Fibroblast of skin of left biceps (primary cell): ENCODE data around the gene SETD5.

Source experiments
- DNase-seq, 2 experiments: peaks; one replicate each; pipeline ENCODE4 v3.0.0-alpha.2; 2013; ENCODE audit warnings: low read depth in 2 of 2

The SETD5 gene

GRCh38 chr3:9408546-9408945, 11.1 kb downstream of the SETD5 start:
- no peak for DNase-seq

GRCh38 chr3:9409981-9410854, 12.8 kb downstream of the SETD5 start:
- DNase-seq, result no peak

GRCh38 chr3:9411302-9411701, 13.9 kb downstream of the SETD5 start:
- DNase-seq, result no peak

- DNase-seq, result no peak
Observed at GRCh38 chr3:9412293-9412692, 14.9 kb downstream of the SETD5 start.

- DNase-seq, result no peak
Observed at GRCh38 chr3:9414826-9415225, 17.4 kb downstream of the SETD5 start.

- DNase-seq, result no peak
Observed at GRCh38 chr3:9415485-9416138, 18.2 kb downstream of the SETD5 start.

- no peak for DNase-seq
Observed at GRCh38 chr3:9416139-9416780, 18.8 kb downstream of the SETD5 start.

GRCh38 chr3:9420850-9421549, 23.6 kb downstream of the SETD5 start:
- DNase-seq, result no peak

GRCh38 chr3:9422712-9423424, 25.5 kb downstream of the SETD5 start:
- DNase-seq, result peak; percentile 97

GRCh38 chr3:9428411-9428810, 31.0 kb downstream of the SETD5 start:
- no peak for DNase-seq

- DNase-seq, result no peak
Observed at GRCh38 chr3:9430733-9431132, 33.3 kb downstream of the SETD5 start.

- DNase-seq, result no peak
Observed at GRCh38 chr3:9433627-9434521, 36.5 kb downstream of the SETD5 start.

- DNase-seq, result no peak
Observed at GRCh38 chr3:9435316-9435715, 37.9 kb downstream of the SETD5 start.

GRCh38 chr3:9439331-9439730, 41.9 kb downstream of the SETD5 start:
- no peak for DNase-seq

GRCh38 chr3:9441501-9442221, 44.2 kb downstream of the SETD5 start:
- peak; percentile 17 to 25 for DNase-seq

- no peak for DNase-seq
Observed at GRCh38 chr3:9448071-9448470, 50.7 kb downstream of the SETD5 start.

- DNase-seq, result no peak
Observed at GRCh38 chr3:9448643-9449042, 51.2 kb downstream of the SETD5 start.

GRCh38 chr3:9450126-9450525, 52.7 kb downstream of the SETD5 start:
- DNase-seq, result no peak

GRCh38 chr3:9450991-9451390, 53.6 kb downstream of the SETD5 start:
- no peak for DNase-seq

GRCh38 chr3:9452417-9452816, 55.0 kb downstream of the SETD5 start:
- no peak for DNase-seq
